NK-92 (cell line): ENCODE results near the gene EFCAB9.

Experiments used
- DNase-seq: peaks from one replicate; lab custom pipeline; 2025; ENCODE audit not compliant: unreplicated experiment; lab: John Stamatoyannopoulos, UW

Gene EFCAB9

GRCh38 chr5:172165465-172165864 lies 28.5 kb upstream of the EFCAB9 start:
- DNase-seq = no peak

GRCh38 chr5:172166030-172166826 lies 27.7 kb upstream of the EFCAB9 start:
- no peak for DNase-seq

- no peak for DNase-seq
Measured at GRCh38 chr5:172167895-172168294, 26.1 kb upstream of the EFCAB9 start.

GRCh38 chr5:172168311-172168710 lies 25.7 kb upstream of the EFCAB9 start:
- no peak for DNase-seq

GRCh38 chr5:172169216-172169615 lies 24.8 kb upstream of the EFCAB9 start:
- DNase-seq = no peak

GRCh38 chr5:172170251-172170701 lies 23.7 kb upstream of the EFCAB9 start:
- no peak for DNase-seq

GRCh38 chr5:172171118-172171517 lies 22.9 kb upstream of the EFCAB9 start:
- no peak for DNase-seq

GRCh38 chr5:172172912-172173563 lies 20.9 kb upstream of the EFCAB9 start:
- no peak for DNase-seq

- no peak for DNase-seq
Measured at GRCh38 chr5:172173564-172174153, 20.3 kb upstream of the EFCAB9 start.

- DNase-seq = peak; percentile 65
Measured at GRCh38 chr5:172175263-172175719, 18.7 kb upstream of the EFCAB9 start.

GRCh38 chr5:172177176-172177575 lies 16.8 kb upstream of the EFCAB9 start:
- no peak for DNase-seq

- DNase-seq = no peak
Measured at GRCh38 chr5:172178301-172178987, 15.5 kb upstream of the EFCAB9 start.

GRCh38 chr5:172178991-172179989 lies 14.7 kb upstream of the EFCAB9 start:
- DNase-seq = no peak

GRCh38 chr5:172180936-172181335 lies 13.0 kb upstream of the EFCAB9 start:
- DNase-seq = no peak

- DNase-seq = no peak
Measured at GRCh38 chr5:172182291-172182690, 11.7 kb upstream of the EFCAB9 start.

GRCh38 chr5:172183881-172184280 lies 10.1 kb upstream of the EFCAB9 start:
- DNase-seq = no peak

- DNase-seq = no peak
Measured at GRCh38 chr5:172185096-172185461, 8.9 kb upstream of the EFCAB9 start.

GRCh38 chr5:172186114-172186695 lies 7.8 kb upstream of the EFCAB9 start:
- DNase-seq = no peak

GRCh38 chr5:172187118-172188032 lies 6.6 kb upstream of the EFCAB9 start:
- no peak for DNase-seq
